Superior temporal gyrus (tissue), 1 donor: ENCODE results near the gene ZNF816.
"Not testable (repeated sequence)": the region's sequence is repeated elsewhere in the genome, so short reads cannot be mapped to it uniquely, and the experiment has no call there.

Experiments
- DNase-seq: peaks from one replicate; pipeline ENCODE4 v3.0.0-alpha.2; 2016; ENCODE audit errors: extremely low spot score

Gene ZNF816

DNA sequence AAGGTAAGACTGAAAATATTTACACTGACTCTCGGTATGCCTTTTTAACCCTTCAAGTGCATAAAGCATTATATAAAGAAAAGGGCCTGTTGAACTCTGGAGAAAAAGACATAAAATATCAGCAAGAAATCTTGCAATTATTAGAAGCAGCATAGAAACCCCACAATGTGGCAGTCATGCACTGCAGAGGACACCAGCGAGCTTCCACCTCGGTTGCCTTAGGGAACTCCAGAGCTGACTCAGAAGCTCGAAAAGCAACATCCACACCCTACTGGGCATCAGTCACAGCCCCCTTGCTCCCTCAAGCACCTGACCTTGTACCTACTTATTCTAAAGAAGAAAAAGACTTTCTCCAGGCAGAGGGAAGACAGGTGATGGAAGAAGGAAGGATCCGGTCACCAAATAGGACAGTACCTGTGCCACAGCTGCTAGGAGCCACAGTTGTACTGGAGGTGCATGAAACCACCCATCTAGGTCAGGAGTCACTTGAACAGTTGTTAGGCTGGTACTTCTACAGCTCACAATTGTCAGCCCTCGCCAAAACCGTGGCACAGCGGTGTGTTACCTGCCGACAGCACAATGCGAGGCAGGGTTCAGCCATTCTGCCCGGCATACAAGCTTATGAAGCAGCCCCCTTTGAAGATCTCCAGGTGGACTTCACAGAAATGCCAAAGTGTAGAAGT, 2.9 kb downstream of the ZNF816 start:
- no peak for DNase-seq

DNA sequence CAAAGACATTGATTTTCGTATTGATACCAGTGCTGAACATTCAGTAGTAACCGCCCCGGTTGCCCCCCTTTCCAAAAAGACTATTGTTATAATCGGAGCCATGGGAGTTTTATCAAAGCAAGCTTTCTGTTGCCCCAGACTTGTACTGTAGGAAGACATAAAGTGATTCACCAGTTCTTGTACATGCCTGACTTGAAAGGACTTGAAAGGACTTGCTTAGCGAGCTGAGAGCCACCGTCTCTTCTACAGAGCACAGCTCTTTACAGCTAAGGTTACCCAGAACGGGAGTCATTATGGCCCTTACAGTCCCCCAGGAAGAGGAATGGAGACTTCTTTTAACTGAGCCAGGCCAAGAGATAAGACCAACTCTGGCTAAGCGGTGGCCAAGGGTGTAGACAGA, 5.1 kb downstream of the ZNF816 start:
- DNase-seq = no peak

DNA sequence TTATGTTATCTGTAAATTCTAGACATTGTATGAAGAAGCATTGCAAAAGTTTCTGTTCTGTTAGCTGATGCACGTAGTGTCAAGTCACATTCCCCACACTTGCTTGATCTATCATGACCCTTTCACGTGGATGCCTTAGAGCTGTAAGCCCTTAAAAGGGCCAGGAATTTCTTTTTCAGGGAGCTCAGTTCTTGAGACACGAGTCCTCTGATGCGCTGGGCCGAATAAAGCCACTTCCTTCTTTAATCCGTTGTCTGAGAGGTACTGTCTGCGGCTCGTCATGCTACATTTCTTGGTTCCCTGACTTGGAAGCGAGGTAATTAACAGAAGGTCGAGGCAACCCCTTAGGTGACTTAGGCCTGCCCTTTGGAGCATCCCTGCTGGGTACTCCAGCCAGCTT, 5.8 kb downstream of the ZNF816 start:
- DNase-seq = no peak

DNA sequence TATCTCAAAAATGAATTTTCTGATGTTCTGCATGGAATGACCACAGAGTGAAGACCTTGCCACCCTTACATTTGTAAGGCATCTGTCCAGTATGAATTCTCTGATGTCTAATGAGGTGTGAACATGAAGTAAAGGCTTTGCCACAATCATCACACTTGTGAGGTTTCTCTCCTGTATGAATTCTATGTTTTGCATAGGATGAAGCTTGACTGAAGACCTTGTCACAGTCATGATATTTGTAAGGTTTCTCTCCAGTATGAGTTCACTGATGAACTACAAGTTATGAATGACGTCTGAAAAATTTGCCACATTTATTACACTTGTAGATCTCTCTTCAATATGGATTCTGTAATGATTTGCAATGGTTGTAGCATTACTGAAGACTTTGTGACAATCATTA, 13.3 kb downstream of the ZNF816 start:
- no peak for DNase-seq

DNA sequence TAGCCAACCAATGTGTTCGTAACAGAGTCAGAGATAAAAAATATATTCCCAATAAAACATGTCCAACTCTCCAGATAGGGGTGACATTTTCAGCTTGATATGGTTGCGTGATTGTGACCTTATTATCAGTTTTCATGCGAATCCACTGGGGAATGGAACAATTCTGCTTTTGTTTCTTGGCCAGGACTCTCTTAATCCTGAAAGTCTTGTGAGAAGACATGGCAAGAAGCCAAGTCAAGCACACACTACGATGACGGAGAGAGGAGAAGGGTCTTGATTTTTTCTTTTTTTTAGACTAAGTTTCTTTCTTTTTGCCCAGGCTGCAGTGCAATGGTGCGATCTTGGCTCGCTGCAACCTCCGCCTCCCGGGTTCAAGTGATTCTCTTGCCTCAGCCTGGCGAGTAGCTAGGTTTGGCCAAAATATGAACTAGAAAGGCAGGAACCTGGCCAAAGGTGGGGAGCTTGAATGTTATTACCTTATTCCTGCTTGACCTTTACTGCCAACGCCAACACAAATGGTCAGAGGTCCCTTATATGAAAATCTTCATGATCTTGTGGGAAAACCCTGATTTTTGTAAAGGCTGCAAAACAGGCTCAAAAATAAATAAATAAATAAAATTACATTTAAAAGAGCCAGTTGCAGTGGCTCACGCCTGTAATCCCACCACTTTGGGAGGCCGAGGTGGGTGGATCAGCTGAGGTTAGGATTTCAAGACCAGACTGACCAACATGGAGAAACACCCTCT, 14.5 kb downstream of the ZNF816 start:
- DNase-seq = no peak

DNA sequence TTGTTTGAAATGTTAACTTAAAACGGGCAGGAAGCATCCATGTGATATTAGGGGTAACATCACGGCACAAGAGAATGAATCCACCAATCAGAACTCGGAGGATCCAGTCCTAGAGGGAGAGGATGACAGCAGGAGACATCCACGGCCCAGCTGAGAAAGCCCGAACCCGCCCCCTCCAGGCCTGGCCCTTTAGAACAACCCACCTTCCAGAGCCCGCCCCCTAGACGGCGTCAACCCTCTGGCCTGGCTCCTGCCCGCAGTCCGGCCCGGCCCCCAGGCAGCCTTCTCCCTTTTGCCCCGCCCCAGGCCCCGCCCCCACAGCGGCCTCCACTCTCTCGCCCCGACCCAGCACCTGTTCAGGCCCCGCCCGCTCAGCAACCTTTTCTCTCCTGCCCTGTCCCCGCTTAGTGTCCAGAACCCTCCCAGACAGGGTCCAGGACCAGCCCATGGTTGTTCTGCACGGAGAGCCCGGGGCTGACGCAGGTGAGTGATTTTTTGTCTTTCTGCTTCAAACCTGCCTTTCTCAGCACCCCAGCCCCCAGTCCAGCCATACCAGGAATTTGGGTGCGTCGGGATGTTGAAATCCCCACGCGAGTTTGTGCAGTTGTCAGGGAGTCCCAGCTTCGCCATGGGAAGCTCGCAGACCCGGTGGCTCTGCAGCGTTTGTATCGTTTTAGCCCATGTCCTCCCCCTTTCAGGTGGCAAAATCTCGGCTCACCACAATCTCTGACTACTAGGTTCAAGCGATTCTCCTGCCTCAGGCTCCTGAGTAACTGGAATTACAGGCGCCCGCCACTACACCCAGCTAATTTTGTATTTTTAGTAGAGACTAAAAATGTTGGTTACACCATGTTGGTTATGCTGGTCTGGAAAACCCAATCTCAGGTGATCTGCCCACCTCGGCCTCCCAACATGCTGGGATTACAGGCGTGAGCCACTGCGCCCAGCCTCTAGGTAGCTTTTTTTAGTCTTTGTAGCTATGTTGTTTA, 16.1 kb downstream of the ZNF816 start:
- no peak for DNase-seq

DNA sequence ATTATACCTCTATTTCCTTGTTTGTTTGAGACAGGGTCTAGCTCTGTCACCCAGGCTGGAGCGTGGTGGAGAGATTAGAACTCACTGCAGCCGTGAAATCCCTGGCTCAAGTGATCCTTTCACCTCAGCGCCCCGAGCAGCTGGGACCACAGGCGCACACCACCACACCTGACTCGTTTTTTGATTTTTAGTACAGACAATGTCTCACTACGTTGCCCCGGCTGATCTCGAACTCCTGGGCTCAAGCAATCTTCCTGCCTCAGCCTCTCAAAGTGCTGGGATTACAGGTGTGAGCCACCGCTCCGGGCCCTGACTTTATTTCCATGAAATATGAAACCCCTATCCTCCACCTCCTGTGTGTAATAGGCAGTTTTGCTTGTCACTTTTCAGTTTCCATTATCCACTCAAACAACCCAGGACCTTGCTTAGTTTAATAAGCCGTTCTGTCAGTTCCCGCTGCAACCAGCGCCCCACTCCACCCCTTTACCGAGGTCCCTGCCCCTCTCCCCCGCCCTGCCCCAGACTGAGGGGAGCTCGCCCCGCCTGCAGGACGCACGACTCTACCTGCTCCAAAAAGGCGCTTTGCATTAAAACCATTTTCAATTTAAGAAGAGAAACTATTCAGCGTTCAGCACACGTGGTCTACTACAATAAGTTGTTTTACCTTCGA, 16.9 kb downstream of the ZNF816 start:
- no peak for DNase-seq

DNA sequence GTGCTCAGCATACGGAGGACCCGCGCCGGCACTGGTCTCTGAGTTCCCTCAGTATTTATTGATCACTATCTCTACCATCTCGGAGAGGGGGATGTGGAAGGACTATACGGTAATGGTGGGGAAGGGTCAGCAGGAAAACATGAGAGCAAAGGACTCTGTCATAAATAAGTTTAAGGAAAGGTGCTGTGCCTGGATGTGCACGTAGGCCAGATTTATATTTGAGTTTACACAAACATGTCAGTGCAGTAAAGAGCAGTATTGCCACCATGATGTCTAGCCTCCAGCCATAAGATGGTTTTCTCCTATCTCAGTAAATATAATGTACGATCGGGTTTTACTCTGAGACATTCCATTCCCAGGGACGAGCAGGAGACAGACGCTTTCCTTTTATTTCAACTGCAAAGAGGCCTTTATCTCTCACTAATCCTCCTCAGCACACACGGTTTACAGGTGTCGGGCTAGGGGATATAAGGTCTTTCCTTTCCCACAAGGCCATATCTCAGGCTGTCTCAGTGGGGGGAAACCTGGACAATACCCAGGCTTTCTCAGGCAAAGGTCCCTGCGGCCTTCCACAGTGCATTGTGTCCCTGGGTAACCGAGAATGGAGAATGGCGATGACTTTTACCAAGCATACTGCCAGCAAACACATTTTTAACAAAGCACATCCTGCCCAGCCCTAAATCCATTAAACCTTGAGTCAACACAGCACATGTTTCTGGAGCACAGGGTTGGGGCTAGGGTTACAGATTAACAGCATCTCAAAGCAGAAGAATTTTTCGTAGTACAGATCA, 17.8 kb downstream of the ZNF816 start:
- DNase-seq = not testable (repeated sequence)

DNA sequence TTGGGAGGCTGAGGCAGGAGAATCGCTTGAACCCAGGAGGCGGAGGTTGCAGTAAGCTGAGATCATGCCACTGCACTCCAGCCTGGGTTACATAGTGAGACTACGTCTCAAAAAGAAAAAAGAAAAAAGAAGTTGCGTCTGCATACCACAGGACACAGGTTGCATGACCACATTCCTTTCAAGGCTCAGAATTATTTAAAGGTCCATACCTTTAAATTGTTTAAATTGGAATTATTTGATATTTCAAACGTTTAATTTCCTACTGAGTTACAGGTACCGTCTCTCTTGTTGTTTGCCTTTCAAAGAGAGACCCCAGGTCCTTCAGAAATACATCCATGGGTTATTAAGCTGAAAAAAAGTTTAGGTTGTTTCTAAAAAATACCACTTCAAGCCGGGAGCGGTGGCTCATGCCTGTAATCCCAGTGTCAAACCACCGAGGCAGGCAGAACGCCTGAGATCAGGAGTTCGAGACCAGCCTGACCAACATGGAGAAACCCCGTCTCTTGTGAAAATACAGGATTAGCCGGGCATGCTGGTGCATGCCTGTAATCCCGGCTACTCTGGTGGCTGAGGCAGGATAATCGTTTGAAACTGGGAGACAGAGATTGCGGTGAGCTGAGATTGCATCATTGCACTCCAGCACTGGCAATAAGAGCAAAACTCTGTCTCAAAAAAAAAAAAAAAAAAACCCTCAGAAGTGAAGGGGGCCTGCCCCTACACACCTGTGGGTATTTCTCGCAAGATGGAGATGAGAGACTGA, 18.6 kb downstream of the ZNF816 start:
- DNase-seq = no peak

DNA sequence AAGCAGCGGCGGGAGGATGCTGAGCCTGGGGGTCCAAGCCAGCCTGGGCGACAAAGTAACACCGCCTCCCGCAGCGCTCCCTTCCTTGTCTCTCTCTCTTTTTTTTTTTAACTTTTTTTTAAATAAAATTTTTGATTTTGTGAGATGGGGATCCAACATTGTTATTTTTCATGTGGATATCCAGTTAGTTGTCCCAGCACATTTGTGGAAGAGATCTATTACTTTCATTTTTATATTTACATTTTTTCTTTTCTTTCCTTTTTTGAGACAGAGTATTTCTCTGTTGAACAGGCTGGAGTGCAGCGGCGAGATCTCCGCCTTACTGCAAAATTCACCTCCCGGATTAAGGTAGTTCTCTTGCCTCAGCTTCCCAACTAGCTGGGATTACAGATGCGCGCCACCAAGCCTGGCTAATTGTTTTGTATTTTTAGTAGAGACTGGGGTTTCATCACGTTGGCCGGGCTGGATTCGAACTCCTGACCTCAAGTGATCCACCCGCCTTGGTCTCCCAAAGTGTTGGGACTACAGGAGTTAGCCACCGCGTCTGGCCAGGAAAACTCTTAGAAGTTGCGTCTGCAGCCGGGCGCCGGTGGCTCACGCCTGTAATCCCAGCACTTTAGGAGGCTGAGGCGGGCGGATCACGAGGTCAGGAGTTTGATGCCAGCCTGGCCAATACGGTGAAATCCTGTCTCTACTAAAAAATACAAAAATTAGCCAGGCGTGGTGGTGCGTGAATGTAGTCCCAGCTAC, 19.4 kb downstream of the ZNF816 start:
- no peak for DNase-seq

DNA sequence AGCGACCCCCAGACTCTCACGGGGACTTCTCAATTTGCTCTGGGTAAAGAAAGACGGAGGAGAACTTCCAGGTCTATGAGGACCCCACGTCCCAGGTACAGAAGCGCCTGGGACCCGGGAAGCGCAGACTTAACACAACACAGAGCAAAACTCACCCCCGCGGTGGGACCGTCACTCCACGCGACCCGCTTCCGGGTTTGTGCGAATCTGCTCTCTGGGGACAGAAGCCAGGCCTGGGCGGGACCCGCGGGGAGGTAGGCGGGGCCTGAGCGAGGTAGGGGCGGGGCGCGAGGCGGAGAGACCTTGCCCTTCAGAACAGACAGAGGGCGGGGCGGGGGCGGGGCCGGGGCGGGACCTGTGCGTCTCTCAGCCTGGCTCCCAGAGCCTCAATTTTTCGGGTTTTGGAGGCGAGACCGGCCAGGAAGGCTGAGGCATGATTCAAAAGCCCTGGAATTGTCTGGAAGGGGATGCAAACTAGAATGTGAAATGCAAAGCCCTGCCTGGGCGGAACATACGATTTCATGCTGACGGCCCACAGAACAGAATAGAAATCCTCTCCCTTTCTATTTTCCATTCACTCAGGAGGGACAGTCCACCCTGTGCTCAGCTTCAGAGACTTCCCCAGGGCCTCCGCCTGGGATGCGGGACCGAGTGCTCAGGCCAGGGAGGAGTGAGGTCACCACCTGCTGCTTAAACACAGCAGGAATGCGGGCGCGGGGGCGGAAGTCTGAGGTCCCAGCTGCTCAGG, 20.1 kb downstream of the ZNF816 start:
- peak; percentile 52 for DNase-seq

DNA sequence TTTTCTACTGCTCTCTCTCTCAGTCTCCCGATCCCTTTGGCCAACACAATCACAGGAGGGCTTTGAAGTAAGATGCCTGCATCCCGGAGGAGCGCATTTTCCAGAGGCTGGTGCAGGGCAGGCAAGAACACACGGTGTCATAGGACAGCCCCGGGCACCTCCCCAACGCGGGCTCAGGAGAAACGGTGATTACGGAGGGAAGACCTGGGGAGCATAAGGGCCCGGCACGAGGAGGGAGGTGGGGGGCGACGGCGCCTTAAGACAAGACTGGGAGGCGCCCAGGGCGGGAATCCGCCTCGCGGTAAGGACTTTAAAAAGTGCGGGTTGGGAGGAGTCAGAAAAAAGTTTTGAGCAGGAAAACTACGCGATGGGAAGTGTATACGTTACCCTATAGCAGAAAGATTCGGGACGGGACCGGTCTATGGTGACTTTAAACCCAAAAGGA, 20.7 kb downstream of the ZNF816 start:
- no peak for DNase-seq

DNA sequence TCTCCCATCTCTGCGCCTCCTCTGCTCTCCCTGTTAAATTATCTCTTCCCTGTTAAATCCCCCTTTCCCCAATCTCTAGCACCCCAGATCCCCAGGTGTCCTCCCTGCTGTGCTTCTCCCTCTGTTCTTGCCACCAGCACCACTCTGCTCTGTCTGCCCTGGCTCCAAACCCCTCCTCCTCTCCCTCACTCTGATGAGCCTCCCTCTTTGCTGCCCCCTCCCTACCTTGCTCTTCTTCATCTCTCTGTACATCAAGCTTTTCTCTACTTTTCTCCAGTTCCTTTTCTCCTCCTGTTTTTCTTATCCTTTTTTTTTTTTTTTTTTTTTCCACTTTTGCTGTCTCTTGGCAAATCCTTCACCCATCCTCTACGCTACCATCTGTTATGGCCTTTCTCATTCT, 21.2 kb downstream of the ZNF816 start:
- not testable (repeated sequence) for DNase-seq

DNA sequence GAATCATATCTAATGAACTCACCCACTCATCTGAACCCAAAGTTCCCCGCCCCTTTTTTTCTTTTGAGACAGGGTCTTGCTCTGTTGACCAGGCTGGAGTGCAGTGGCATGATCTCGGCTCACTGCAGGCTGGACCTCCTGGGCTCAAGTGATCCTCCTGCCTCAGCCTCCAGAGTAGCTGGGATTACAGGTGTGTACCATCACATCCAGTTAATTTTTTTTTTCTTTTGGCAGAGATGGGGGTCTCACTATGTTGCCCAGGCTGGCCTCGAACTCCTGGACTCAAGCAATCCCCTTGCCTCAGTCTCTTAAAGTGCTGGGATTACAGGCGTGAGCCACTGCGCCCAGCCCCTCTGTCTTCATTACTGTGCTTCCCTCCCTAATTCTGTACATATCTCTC, 21.8 kb downstream of the ZNF816 start:
- DNase-seq = not testable (repeated sequence)

DNA sequence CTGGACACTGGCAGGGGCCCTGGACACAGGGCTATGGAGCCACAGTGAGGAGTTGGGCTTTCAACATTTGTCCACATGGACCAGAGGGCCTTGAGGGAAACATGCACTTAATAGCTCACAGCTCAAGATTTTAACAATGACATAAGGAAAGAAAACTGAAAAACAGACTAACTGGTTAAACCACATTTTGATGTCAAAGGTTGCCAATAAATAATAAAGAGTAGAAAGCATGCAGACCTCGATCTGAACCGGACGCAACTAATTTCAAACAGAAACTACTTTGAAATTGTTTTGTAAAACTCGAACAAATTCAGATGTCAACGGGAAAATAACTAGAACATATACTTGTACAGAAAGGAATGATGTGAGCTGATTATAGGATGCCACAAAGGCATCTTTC, 23.9 kb downstream of the ZNF816 start:
- no peak for DNase-seq

DNA sequence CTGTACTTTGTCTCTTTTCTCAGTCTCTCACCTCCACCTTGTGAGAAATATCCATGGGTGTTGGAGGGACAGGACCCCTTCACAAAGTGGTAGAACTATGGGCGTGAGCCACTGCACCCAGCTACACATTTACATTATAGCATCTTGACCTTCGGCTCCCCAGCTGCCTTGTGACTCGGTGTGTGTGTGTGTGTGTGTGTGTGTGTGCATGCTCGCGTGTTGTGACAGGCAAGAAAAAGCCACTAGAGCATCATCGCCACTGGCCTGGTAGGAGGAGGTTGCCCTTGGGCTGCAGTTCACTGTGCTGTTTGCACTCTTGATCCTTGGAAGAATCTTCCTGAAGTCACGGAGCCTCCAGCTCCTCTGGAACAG, 25.7 kb downstream of the ZNF816 start:
- no peak for DNase-seq

DNA sequence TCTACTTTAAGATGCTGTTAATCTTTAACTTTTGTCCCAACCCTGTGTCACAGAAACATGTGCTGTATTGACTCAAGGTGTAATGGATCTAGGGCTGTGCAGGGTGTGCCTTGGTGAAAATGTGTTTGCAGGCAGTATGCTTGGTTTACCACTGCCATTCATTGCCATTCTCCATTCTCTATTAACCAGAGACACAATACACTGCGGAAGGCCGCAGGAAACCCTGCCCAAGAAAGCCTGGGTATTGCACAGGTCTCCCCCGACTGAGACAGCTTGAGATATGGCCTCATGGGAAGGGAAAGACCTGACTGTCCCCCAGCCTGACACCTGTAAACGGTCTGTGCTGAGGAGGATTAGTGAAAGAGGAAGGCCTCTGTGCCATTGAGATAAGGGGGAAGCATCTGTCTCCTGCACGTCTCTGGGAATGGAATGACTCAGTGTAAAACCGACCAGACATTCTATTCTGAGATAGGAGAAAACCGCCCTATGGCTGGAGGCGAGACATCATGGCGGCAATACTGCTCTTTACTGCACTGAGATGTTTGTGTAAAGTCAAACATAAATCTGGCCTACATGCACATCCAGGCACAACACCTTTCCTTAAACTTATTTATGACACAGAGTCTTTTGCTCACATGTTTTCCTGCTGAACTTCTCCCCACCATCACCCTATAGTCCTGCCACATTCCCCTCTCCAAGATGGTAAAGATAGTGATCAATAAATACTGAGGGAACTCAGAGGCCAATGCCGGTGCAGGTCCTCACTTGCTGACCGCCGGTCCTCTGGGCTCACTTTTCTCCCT, 26.3 kb downstream of the ZNF816 start:
- DNase-seq = no peak

DNA sequence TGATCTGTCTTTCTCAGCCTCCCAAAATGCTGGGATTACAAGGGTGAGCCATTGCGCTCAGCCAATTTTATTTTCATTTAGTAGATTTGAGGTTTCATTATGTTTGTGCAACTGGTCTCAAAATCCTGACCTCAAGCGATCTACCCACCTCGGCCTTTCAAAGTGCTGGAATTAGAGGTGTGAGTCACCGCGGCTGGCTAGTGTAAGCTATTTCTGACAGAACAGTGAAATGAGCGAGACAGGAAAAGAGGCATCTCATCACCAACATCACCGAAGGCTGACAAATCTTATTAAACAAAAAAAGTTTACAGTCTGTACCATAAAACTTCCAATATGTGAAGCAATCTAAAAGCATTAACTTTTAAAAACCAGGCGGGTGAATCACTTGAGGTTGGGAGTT, 27.2 kb downstream of the ZNF816 start:
- no peak for DNase-seq
